Stimulated activated CD4-positive, alpha-beta T cell treated with anti-CD3 and anti-CD28 coated beads, TNF-alpha, amount 100 ng/mL, for 4 hours (primary cell): ENCODE results near the gene DNAI2.
"Not testable (repeated sequence)": the region's sequence is repeated elsewhere in the genome, so short reads cannot be mapped to it uniquely, and the experiment has no call there.

Source experiments
- DNase-seq, 3 experiments: peaks; one replicate each; pipeline ENCODE4 v3.0.0-alpha.2; 2020; ENCODE audit warnings: low read depth in 3 of 3

Gene DNAI2

DNA sequence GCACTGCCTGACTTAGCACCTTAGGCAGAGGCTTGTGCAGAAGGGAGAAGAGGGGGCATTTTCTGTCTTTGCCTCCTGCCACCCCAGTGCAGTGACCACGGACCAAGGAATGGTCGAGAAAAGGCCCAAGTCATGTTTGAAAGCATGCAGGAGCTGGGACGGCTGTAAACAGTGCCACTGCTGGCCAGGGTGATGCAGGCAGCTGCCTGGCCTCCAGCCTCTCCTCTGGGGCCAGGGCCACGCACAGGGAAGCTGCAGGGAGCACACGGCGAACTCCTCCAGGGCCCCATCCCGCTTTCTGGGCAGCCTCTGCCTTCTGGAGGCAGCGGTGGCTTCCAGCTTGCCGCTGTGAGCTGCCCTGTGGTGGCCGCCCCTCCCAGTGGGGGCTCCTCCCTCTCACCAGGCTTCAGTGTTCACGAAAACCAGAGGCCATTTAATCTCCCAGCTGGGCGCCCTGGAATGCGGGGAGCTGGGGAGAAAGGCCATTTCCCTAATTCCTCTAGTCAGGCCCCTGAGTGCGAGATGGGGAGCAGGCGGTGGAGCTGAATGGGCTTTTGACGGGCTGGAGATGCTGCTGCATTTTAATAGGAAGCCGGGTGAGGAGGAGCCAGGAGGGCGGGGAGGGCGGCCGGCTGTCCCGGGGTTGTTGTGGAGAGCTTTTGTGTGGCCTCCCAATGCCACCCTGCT, 28.7 kb upstream of the DNAI2 start:
- no peak for DNase-seq

DNA sequence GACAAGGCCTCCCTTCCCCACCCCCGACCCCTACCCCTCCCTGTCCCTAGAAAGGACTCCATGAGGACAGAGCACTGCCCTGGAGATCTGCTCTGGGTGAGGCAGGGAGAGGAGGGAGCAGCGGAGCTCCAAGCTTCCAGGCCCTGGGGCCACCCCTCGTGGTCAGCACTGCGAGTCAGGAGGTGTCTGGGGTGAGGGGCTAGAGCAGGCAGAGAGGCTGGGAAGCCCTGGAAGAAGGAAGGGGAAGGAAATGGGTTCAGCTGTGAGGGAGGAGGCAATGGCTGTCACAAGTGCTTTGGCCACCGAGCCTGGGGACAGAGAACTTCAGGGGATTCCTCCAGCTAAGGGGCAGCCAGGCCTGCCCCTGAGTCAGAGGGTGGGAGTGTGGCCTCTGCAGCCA, 28.2 kb upstream of the DNAI2 start:
- DNase-seq, result no peak

DNA sequence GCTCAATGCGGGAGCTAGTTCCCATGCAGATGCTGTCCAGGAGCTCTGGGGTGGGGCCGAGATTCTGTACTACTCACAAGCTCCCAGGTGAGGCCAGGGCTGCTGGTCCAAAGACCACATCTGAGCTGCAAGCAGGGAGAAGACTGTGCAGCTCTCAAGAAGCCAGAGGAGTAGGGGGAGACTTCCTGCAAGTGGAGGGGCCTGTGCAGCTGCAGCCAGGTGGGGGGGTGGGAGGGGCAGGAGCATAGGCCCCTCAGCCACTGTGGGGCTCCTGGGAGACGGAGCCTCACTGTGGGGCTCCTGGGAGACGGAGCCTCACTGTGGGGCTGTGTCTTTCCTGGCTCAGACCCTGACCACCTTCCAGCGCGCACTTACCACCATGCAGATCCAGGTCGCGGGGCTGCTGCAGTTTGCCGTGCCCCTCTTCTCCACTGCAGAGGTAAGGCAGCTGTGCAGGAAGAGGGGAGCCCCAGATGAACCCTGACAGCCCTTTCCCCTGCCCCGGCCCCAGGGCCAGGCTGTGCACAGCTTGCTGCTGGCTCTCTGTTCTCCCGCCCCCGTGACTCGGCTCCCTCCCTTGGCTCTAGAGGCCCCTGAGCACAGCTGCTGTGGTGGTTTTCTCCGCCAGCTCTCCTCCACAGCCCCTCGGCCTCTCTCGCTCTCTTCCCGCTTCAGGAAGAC, 24.3 kb upstream of the DNAI2 start:
- DNase-seq, result no peak

DNA sequence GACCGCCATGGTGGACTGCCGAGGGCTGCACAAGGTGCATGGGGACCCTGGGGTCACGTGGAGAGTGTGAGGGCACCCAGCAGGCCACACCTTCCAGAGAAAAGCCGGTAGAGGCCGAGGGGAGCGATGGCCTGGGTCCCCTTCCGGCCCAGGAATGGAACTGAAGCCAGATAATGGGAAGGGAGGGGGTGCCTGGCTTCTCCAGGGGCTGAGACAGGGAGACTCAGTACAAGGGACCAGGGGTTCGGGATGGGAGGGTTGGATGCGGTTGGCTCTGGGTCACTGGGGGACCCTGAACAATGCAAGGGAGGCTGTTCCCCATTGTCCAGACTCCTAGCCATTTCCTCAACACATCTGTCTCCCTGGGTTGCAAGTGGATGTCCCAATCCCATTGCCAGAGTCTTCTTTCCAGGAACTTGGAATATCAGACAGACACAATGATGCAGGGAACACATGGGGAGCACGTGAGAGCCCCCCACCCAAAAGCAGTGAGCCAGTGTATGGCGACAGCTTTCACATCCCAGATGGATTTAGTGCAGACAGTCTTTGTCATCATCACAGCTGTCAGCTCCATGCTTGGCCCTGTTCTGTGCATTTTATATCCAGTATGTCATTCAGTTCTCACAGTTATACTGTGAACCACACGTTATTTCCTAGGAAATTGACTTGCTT, 23.6 kb upstream of the DNAI2 start:
- DNase-seq, result no peak

DNA sequence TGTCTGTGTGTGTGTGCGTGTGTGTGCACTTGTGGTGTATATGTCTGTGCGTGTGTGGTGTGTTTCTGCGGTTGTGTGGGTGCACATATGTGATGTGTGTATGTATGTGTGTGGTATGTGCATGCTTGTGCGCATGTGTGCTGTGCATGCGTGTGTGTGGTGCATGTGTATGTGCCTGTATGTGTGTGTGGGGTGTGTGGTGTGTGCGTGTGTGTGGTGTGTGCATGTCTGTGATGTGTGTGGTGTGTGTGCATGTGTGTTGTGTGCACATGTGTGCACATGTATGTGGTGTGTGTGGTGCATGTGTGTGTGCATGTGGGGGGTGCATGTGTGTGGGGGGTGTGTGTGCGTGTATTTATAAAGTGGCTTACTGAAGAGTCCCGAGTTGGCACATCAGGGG, 23.0 kb upstream of the DNAI2 start:
- DNase-seq, result no peak

DNA sequence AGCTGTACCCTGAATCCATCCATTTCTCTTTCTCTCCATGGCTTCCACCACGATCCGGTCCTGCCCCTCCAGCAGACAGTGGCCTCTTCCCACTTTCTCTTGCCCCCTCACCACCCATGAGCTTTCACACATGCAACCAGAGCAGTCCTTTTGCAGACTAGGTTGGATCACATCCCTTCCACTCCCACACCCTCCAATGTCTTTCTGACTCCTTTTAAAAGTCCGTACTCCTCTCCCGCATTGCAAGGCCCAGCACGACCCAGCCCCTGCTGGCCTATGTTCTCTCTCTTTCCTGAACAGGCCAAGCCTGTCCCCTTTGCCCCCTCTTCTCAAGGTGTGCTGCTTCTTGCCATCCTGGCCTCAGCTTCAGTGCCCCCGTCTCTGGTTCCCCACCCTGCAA, 22.5 kb upstream of the DNAI2 start:
- DNase-seq, result no peak

DNA sequence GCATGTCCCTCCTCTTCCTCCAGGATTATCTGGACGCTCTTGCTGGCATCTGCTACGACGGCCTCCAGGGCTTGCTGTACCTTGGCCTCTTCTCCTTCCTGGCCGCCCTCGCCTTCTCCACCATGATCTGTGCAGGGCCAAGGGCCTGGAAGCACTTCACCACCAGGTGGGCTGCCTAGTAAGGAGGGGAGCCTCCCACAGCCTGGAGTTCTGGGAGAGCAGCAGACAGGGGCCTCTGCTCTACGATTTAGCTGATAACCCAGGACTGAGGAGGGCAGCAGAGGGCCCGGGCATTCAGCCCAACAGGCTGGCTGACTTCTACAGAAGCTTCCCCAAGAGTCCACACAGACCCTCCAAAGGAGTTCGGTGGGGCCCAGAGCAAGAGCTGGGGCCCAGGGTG, 21.8 kb upstream of the DNAI2 start:
- DNase-seq, result no peak

DNA sequence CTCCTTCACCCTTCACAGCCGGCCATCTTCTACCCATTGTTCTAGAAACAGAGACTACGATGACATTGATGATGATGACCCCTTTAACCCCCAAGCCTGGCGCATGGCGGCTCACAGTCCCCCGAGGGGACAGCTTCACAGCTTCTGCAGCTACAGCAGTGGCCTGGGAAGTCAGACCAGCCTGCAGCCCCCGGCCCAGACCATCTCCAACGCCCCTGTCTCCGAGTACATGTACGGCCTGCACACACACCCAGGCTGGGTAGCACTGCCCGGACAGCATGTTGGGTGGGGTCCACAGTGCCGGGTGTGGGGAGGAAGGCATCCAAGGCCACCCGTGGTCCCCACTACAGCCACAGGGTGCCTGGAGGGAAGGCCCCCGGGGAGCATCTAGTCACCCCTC, 21.0 kb upstream of the DNAI2 start:
- DNase-seq, result no peak

DNA sequence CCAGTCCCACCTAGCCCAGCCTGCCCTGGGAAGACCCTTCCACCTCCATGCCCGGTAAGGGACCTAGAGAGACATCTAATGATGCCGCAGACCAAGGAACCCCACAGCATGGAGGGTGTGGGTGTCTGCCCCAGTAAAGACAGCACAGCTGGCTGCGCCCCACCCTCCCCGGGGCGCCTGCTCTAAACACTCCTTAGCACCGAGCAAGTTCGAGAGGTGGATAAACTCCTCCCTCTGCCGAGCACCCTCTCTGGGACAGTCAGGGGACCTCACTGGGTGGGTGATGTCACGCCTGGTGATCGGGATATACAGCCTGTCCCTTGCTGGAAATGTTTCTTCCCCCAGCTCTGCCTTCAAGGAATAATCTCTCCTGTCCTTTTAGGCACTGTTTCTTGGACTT, 16.7 kb upstream of the DNAI2 start:
- DNase-seq, result no peak

DNA sequence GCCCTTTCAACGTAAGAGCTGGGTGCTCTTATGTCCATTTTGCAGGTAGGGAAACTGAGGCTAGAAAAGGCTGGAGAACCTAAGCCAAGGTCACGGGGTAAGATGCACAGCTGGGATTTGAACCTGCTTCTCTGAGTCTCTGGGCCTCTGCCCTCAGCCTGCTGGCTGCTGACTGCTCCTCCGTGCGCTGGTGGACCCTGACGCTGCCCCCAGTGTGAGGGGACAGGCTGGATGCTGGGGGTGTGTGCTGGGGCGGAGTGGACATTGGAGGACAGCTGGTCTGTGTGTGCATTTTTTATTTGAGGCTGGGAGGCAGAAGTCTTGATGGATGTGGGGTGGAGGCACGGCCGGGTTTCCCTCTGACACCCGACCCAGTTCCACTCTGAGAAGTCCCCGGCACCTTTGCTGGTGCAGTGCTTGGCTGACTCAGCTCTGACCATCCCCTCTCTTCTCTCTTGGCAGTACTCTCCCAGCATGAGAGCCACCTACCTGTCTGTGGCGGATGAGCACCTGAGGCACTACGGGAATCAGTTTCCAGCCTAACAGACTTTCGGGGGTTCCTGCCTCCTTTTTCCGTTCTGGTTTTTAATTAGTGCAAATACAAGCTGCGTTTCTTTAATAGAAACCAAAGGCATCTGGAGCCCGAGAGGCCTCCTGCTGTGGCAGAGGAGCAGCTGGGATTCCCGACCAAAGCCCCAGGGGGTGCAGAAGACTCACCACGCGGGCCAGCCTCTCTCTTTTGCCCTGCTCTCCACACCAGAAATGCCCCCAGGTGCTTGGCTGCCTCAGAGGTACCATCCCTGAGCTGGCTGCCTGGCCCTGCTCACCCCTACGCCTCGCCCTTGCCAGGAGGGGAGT, 14.1 kb upstream of the DNAI2 start:
- no peak for DNase-seq

DNA sequence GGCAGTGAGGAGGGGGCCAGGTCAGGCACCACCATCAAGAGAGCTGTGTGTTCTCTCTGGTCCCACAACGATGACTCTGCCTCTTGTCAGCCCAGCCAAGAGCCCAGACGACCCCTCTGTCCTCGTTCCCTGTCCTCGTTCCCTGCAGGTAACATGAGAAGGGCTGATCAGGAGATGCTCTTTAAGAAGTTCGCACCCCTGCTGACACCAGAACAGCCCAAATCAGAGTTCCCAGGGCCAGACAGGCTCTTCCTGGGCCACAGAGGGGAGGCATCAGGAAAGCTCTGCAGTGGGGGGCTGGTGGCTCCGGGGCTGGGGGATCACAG, 13.5 kb upstream of the DNAI2 start:
- no peak for DNase-seq

DNA sequence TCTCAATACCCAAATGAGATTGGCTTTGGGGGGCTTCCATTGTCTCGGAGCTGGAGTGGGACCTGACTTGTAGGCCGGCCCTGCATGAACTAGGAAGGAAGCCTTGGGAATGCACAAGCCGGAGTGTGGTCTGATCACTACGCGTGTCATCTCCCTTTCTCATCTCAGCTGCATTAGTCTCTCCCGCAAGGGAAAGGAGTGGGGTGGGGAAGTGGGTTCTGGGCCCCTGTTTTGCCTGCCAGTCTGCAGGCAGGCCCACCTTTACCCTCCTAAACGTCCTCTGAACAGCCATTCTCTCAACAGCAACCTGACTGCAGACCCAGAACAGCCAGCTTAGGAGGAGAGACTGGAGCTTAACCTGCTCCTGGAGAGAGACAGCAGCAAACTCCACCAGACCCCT, 11.4 kb upstream of the DNAI2 start:
- no peak for DNase-seq

DNA sequence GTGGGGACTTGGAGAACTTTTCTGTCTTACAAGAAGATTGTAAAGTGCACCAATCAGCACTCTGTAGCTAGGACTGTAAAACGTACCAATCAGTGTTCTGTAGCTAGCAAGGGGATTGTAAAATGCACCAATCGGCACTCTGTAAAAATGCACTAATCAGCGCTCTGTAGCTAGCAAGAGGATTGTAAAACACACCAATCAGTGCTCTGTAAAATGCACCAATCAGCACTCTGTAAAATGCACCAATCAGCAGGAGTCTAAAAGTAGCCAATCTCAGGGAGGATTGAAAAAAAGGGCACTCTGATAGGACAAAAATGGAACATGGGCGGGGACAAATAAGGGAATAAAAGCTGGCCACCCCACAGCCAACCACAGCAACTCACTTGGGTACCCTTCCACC, 7.0 kb upstream of the DNAI2 start:
- not testable (repeated sequence) for DNase-seq

DNA sequence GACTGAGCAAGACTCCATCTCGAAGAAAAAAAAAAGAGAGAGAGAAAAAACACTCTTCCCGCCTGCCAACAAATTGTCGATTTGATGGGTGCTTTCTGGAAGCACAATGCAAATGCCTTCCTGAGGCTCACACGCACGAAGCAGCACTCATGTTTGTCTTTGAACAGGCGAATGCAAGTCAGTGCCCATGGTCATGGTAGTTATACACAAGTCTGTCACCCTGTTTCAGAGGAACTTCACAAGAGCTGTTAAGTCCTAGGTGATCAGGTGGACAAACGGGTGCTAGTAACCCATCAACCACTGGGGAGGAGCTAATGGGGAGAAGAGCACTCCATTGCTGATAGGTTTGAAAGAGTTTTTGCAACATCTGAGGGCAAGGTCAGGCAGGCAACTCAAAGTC, 6.5 kb upstream of the DNAI2 start:
- no peak for DNase-seq

DNA sequence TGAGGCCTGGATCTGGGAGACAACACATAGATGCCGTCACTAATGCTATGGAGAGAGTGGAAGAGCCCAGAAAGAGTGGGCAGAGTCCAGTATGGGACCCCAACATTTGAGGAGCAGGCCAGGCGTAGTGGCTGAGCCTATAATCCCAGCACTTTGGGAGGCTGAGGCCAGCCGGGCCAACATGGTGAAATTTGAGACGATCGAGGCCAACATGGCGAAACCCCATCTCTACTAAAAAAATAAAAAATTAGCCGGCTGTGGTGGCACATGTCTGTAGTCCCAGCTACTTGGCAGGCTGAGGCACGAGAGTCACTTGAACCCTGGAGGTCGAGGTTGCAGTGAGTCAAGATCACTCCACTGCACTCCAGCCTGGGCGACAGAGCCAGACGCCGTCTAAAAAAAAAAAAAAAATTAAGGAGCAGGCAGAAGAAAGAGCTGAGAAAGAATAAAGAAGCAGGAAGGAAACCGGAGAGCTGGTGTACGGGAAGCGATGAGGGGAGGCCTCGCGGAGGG, 6.0 kb upstream of the DNAI2 start:
- DNase-seq, result no peak

DNA sequence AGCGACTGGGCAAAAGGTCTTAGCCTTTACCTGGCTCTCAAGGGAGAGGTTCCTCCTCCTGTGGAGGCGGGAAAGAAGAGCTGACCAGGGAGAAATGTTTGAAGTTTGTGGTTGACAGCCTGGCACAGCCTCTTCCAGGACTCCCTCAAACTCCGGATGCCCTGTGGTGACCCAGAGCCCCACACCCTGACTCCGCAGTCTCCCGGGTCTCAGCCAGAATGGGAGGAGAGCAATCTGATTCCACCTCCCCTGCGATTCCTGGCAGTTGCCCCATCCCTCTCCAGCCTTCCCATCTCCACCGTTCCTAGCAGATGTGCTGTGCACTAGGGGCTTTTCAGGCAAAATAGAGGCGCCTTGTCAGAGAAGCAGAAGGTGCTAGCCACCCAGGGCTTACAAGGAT, 5.5 kb upstream of the DNAI2 start:
- DNase-seq, result no peak

DNA sequence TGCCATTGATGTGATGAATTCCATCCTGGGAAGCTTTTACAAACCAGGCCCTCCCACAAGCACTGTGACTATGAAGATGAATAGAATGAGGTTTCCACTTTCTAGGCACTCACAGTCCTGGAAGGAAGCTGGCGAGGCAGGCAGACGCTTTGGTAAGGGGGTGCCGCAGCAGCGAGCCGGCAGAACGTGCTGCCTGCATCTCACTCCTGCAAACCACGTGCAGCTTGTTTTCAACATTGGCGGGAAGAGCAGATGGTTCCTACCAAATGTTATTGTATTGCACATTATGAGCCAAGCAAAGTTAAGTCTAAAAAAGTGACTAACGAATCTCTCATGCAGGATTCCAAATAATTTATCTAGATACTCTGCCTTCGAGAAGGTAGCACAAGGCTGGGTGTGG, 3.7 kb upstream of the DNAI2 start:
- DNase-seq, result no peak

DNA sequence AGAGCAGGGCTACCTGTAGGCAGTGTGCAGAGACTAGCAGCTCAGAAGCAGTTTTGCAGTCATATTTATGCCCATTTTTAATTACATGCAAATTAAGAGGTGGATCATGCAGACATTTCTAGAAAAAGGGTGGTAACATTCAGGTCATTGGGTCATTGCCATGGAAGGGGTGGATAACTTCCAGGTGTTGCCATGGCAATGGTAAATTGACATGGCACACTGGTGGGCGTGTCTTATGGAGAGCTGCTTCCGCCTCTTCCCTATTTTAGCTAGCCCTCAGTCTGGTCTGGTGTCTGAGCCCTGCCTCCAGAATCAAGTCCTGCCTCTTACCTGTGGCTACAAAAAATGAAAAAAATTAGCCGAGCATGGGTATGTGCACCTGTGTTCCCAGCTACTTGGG, 2.8 kb upstream of the DNAI2 start:
- no peak for DNase-seq

DNA sequence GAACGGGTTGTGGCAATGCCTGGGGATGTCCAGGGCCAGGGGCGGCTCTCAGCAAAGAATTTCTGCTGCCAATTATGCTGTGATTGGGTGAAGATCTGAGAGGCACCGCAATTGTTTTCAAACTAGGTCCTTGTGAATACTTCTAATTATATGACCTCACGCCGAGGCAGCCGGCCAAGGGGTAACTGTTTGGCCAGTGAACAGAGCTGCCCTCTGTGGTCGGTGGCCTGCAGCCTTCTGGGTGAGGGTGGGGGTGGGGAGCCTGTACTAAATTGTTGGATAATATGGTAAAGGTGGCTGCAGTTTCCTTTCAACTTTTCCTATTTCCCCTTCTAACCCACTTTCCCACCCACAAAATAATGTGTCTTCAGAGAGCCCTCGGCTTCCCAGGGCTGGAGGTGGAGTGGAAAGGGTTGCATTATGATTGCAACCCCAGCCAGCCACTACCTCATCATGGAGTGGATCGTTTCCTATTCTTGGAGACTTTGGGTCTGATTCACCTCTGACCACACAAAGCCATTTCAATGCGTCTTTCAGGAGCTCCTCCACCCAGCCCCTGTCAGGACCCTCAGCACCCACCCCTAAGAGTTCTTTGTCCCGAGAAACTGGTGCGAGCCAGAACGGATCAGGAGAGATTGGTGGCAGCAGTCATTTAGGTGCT, 2.0 kb upstream of the DNAI2 start:
- no peak for DNase-seq

DNA sequence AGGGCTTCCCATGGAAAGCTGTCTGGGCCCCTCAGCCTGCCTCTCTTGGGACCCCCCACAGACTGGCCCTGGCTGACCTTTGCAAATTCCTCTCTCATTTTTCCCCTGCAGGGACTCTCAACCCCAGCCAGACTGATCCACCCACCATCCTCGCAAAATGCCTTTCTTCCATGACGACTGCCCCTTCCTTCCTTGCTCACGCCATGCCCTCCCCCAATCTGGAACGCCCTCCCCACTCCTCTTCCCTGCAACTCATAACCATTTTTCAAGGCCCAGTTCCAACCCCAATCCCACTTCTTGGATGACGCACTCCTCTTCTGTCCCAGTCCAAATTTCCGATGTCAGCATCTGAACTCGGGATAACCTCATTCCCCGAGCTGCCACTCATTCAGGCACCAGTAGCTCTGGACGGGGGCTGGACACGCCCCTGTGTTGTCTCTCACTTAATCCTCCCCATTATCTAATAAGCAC, 1.3 kb upstream of the DNAI2 start:
- no peak for DNase-seq

DNA sequence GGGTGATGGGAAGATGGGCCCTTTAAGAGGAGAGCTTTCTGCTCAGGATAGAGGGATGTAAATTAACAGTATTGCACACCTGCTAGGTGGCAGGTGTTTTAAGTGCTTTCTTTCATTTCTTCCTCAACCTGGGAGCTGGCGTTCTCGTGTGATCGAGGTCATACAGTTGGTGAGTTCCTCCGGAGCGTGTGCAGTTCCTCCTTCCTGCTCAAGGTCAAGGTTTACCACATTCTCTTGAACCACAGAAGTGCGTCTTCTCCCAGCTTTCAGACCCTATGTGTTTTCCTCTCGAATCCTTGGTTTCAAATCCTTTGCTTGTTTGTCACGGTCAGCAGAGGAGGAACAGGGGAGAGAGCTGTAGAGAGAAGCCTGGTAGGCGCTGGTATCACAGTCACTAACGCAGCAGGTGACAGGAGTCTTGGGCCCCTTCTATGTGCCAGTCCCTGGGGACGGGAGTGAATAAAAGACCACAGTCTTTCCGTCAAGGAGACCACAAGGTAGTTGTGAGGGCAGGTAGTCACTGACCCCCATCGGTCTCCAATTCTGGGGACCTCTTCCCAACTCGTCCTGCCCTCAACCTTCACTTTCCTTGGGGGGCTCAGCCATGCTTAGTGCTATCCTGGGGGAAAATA, 791 bp downstream of the DNAI2 start:
- DNase-seq, result no peak
